ENCODE results near the gene SPHK2. TPM values are rescaled to one million over a fixed set of nuclear protein-coding genes. Genes with fewer than 3 reads are reported as not detected.

The SPHK2 gene
- total RNA-seq, result 10 to 100 TPM in 5 of 6 donors, 1 to 10 TPM in 1; 9.1 to 50.3 (median 26.8) TPM

GRCh38 chr19:48618916-48619691, at the start of gene SPHK2, which contains the start of gene RPL18:
SPHK2 (plus strand) TSS chr19:48619506; CDS start chr19:48620515, 1,009 bp downstream.
RPL18 (minus strand) TSS chr19:48619178; CDS start chr19:48619143, 35 bp downstream.
- DNase-seq, result peak; percentile 99
- WGBS, 2 donors, result 0 to 1% methylated on average over 21 to 50 of the region's 69 CpGs
- peak within 1 kb of the TSS; percentile 63 to 88 (median 73) for H3K4me3 ChIP-seq
- H3K9me3 ChIP-seq, result no peaks in the 10 kb centered on the region
- TF ChIP-seq CTCF (IDR thresholded peaks at IDR 0.05) (peak in 1 of 6 experiments; percentile 33), POLR2AphosphoS5 (IDR thresholded peaks at IDR 0.05) (peak; percentile 93 to 94), POLR2A (IDR thresholded peaks at IDR 0.05) (peak; percentile 65 to 92 (median 86)), EP300 (IDR thresholded peaks at IDR 0.05) (peak in 1 of 4 donors; percentile 78)
- H3K27ac ChIP-seq, result peak within 1 kb of the TSS; percentile 84 to 94 (median 93)
- no peaks in the 10 kb centered on the region for H3K27me3 ChIP-seq
- peaks cover 15 to 40% (median 28%) of the 10 kb centered on the region in 4 donors for H3K36me3 ChIP-seq
- ATAC-seq (ENCODE audit: low FRiP score in 2 of 2), result peak; percentile 94 to 96
- H3K4me1 ChIP-seq, result peaks cover 44 to 70% (median 51%) of the 10 kb centered on the region in 4 donors

GRCh38 chr19:48569814-48570213, 49.5 kb upstream of the SPHK2 start:
- Histone ChIP-seq H3K27ac (peak overlapping the region in 1 of 4 donors; percentile 7), H3K36me3 (no peaks in the 10 kb centered on the region), H3K27me3 (no peaks in the 10 kb centered on the region), H3K4me1 (peaks cover 5 to 22% (median 9%) of the 10 kb centered on the region in 4 donors), H3K9me3 (no peaks in the 10 kb centered on the region), H3K4me3 (no peak overlapping the region)
- ATAC-seq (ENCODE audit: low FRiP score in 2 of 2), result no peak
- no peak for TF ChIP-seq EP300 (IDR thresholded peaks at IDR 0.05)
- no peak for TF ChIP-seq POLR2AphosphoS5 (IDR thresholded peaks at IDR 0.05)
- no peak for TF ChIP-seq POLR2A (IDR thresholded peaks at IDR 0.05)
- no peak for TF ChIP-seq CTCF (IDR thresholded peaks at IDR 0.05)
- WGBS, 2 donors, result 53 to 54% methylated on average over 11 of the region's 11 CpGs
- no peak for DNase-seq

GRCh38 chr19:48571378-48572162, 47.7 kb upstream of the SPHK2 start:
- peak in 1 of 4 donors; percentile 2 for TF ChIP-seq POLR2A (IDR thresholded peaks at IDR 0.05)
- no peak for TF ChIP-seq POLR2AphosphoS5 (IDR thresholded peaks at IDR 0.05)
- 68 to 69% methylated on average over 5 of the region's 5 CpGs for WGBS, 2 donors
- H3K4me1 ChIP-seq, result peaks cover 5 to 22% (median 9%) of the 10 kb centered on the region in 4 donors
- H3K36me3 ChIP-seq, result no peaks in the 10 kb centered on the region
- H3K27me3 ChIP-seq, result no peaks in the 10 kb centered on the region
- no peaks in the 10 kb centered on the region for H3K9me3 ChIP-seq
- DNase-seq (peak in 1 of 2 donors; percentile 81), ATAC-seq (ENCODE audit: low FRiP score in 2 of 2) (peak in 1 of 2 donors; percentile 64)
- H3K27ac ChIP-seq, result peak overlapping the region in 2 of 4 donors; percentile 30 to 63
- no peak overlapping the region for H3K4me3 ChIP-seq

GRCh38 chr19:48573163-48573505, 46.2 kb upstream of the SPHK2 start:
- DNase-seq (no peak), ATAC-seq (ENCODE audit: low FRiP score in 2 of 2) (no peak)
- TF ChIP-seq CTCF (IDR thresholded peaks at IDR 0.05) (no peak), POLR2A (IDR thresholded peaks at IDR 0.05) (no peak), POLR2AphosphoS5 (IDR thresholded peaks at IDR 0.05) (no peak), EP300 (IDR thresholded peaks at IDR 0.05) (no peak)
- no peaks in the 10 kb centered on the region for H3K36me3 ChIP-seq
- no peaks in the 10 kb centered on the region for H3K9me3 ChIP-seq
- H3K4me1 ChIP-seq, result peaks cover 1 to 17% (median 5%) of the 10 kb centered on the region in 4 donors
- 89 to 91% methylated on average over 12 of the region's 12 CpGs for WGBS, 2 donors
- H3K27ac ChIP-seq, result peak overlapping the region in 3 of 4 donors; percentile 16 to 57 (median 39)
- H3K27me3 ChIP-seq, result no peaks in the 10 kb centered on the region
- H3K4me3 ChIP-seq, result no peak overlapping the region

Measured in upper lobe of left lung (tissue), 6 donors.